Astrocyte (in vitro differentiated cells and primary cell): ENCODE data around the gene FGF22. TPM values are rescaled to one million over a fixed set of nuclear protein-coding genes. Genes with fewer than 3 reads are reported as not detected.

ENCODE experiments used
- DNase-seq: peaks from one replicate; pipeline ENCODE4 v3.0.0-alpha.2; 2010; ENCODE audit warnings: low read depth
- FAIRE-seq: peaks from 2 replicates; lab custom pipeline; 2011; peaks lifted over from hg19 to GRCh38; lab: Jason Lieb, UNC
- H2AFZ ChIP-seq: 2 replicates; pipeline ENCODE4 v1.6.0; 2012; ENCODE audit warnings: low read depth, low read length, inconsistent platforms
- H3K27ac ChIP-seq: 2 replicates; pipeline ENCODE4 v1.5.1; 2011; ENCODE audit warnings: low read depth, low read length, inconsistent platforms
- H3K27me3 ChIP-seq: 2 replicates; pipeline ENCODE4 v1.6.0; 2011; ENCODE audit warnings: low read length, inconsistent platforms; ENCODE audit not compliant: insufficient read depth
- H3K36me3 ChIP-seq: 2 replicates; pipeline ENCODE4 v1.5.1; 2011; ENCODE audit warnings: low read length, inconsistent platforms; ENCODE audit not compliant: insufficient read depth
- H3K4me1 ChIP-seq: 2 replicates; pipeline ENCODE4 v1.5.1; 2011; ENCODE audit warnings: low read length, inconsistent platforms; ENCODE audit not compliant: insufficient read depth
- H3K4me2 ChIP-seq: 2 replicates; pipeline ENCODE4 v1.6.0; 2012; ENCODE audit warnings: low read length, inconsistent platforms
- H3K4me3 ChIP-seq: 2 replicates; pipeline ENCODE4 v1.5.1; 2011; ENCODE audit warnings: low read depth, mild to moderate bottlenecking, low read length, inconsistent platforms; ENCODE audit not compliant: insufficient read depth
- H3K79me2 ChIP-seq: 2 replicates; pipeline ENCODE4 v1.6.0; 2012; ENCODE audit warnings: mild to moderate bottlenecking, low read length, inconsistent platforms; ENCODE audit not compliant: insufficient read depth
- H3K9ac ChIP-seq: 2 replicates; pipeline ENCODE4 v1.6.0; 2012; ENCODE audit warnings: mild to moderate bottlenecking, low read length, inconsistent platforms
- H3K9me3 ChIP-seq: 2 replicates; pipeline ENCODE4 v1.5.1; 2012; ENCODE audit warnings: low read depth, mild to moderate bottlenecking, low read length, inconsistent platforms; ENCODE audit not compliant: insufficient read depth
- H4K20me1 ChIP-seq: 2 replicates; pipeline ENCODE4 v1.6.0; 2012; ENCODE audit warnings: low read length, inconsistent platforms; ENCODE audit not compliant: insufficient read depth
- H3K27ac Mint-ChIP-seq: one replicate; pipeline ENCODE4 v1.8.0; 2021; ENCODE audit warnings: mild to moderate bottlenecking, mixed read lengths; ENCODE audit not compliant: unreplicated experiment
- H3K27me3 Mint-ChIP-seq: one replicate; pipeline ENCODE4 v1.8.0; 2021; ENCODE audit warnings: low read depth, mixed read lengths; ENCODE audit not compliant: unreplicated experiment
- H3K36me3 Mint-ChIP-seq: one replicate; pipeline ENCODE4 v1.8.0; 2021; ENCODE audit warnings: low read depth, mixed read lengths; ENCODE audit not compliant: unreplicated experiment
- H3K4me1 Mint-ChIP-seq: one replicate; pipeline ENCODE4 v1.8.0; 2021; ENCODE audit warnings: low read depth, mixed read lengths; ENCODE audit not compliant: unreplicated experiment
- H3K4me3 Mint-ChIP-seq: one replicate; pipeline ENCODE4 v1.8.0; 2021; ENCODE audit warnings: mild to moderate bottlenecking, moderate library complexity, mixed read lengths; ENCODE audit not compliant: unreplicated experiment
- H3K9me3 Mint-ChIP-seq: one replicate; pipeline ENCODE4 v1.8.0; 2021; ENCODE audit warnings: mild to moderate bottlenecking, mixed read lengths; ENCODE audit not compliant: unreplicated experiment
- EZH2 ChIP-seq: IDR thresholded peaks from 2 replicates; pipeline ENCODE4 v1.6.1; 2012; ENCODE audit warnings: mild to moderate bottlenecking, low read length, inconsistent platforms; ENCODE audit not compliant: insufficient read depth
- total RNA-seq: library from RNA; stranded (reverse); gene quantifications from 2 replicates; pipeline ENCODE4 v1.2.1, GENCODE V29; 2021
- TF ChIP-seq, protein P1 (sequence below): IDR thresholded peaks from 2 replicates; pipeline ENCODE4 v1.5.1; 2011; ENCODE audit warnings: low read depth, mild to moderate bottlenecking, inconsistent platforms, low read length, moderate library complexity; ENCODE audit not compliant: insufficient read depth

The FGF22 gene
- total RNA-seq, 1 donor from 2014 or later = 0.25 TPM

DNA sequence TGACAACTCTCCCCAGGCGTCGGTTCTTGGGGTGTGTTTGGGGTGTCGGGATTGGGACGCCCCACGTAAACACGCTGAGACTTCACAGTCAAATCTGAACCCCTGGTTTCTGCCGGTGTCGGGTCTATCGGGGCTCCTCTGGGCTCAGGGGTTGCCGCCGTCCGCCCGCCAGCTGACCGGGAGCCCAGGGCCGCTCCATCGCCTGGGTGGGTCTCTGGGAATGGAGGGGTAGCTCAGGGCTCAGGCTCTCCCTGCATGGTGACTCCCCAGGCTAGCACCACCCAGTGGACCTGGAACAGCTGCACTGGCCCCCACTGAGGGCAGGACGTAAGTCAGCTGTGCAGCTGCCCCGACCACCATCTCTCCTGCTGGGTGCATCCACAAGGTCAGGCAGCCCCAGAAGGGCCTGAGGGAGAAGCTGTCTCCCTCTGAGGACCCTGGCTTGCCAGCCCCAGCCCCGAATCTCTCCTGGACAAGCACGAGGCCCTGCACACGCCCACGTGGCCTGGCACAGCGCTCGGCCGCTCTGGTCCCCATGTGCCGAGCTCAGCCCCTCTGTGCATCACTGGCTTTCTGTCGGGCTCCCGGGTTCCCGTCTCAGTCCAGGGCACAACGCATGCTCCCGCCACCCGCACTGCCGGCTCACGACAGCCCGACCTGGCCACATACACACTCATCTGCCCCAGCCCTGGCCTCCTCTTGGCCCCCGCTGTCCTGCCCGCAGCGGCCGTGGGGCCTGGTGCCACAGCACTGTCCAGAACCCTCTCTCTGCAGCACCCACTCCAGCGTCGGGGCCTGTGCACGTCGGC is 17.3 kb downstream of the FGF22 start:
- Histone ChIP-seq H3K9ac (no peak overlapping the region), H3K27ac (no peak overlapping the region), H3K27me3 (no peaks in the 10 kb centered on the region), H3K4me3 (no peak overlapping the region), H3K9me3 (no peaks in the 10 kb centered on the region), H3K79me2 (peaks cover 98% of the 10 kb centered on the region), H3K4me2 (no peak overlapping the region), H3K36me3 (peaks cover 4% of the 10 kb centered on the region), H3K4me1 (peaks cover 20% of the 10 kb centered on the region), H2AFZ (no peak overlapping the region), H4K20me1 (peaks cover 96% of the 10 kb centered on the region)
- H3K9me3 Mint-ChIP-seq = no peaks in the 10 kb centered on the region
- TF ChIP-seq, protein P1, sequence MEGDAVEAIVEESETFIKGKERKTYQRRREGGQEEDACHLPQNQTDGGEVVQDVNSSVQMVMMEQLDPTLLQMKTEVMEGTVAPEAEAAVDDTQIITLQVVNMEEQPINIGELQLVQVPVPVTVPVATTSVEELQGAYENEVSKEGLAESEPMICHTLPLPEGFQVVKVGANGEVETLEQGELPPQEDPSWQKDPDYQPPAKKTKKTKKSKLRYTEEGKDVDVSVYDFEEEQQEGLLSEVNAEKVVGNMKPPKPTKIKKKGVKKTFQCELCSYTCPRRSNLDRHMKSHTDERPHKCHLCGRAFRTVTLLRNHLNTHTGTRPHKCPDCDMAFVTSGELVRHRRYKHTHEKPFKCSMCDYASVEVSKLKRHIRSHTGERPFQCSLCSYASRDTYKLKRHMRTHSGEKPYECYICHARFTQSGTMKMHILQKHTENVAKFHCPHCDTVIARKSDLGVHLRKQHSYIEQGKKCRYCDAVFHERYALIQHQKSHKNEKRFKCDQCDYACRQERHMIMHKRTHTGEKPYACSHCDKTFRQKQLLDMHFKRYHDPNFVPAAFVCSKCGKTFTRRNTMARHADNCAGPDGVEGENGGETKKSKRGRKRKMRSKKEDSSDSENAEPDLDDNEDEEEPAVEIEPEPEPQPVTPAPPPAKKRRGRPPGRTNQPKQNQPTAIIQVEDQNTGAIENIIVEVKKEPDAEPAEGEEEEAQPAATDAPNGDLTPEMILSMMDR = no peak
- TF ChIP-seq EZH2 = no peak
- peaks cover 10% of the 10 kb centered on the region for H3K4me1 Mint-ChIP-seq
- DNase-seq (no peak), FAIRE-seq (no peak)
- no peaks in the 10 kb centered on the region for H3K36me3 Mint-ChIP-seq
- H3K27ac Mint-ChIP-seq = no peak overlapping the region
- peak overlapping the region; percentile 50 for H3K4me3 Mint-ChIP-seq
- H3K27me3 Mint-ChIP-seq = no peaks in the 10 kb centered on the region

DNA sequence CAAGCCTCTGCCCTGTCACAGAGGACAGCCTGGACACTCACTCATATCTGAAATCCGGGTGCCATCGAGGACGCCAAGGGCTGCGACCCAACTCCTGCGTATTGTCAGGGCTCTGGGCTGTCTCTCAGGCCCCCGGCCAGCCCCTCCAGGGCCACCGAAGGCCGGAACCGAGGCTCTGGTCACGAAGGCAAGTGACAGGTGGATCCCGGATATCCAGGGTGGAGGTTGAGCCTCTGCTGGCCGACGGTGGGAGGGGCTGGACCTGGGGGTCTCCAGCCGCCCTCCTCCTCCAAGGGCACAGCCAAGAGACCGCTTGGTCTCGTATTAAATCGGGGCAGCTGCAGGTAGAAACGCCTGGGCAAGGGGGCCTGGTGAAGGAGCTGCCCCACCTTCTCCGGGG is 17.9 kb downstream of the FGF22 start:
- no peak overlapping the region for H3K4me3 ChIP-seq
- peaks cover 4% of the 10 kb centered on the region for H3K36me3 ChIP-seq
- Mint-ChIP-seq H3K4me3 (no peak overlapping the region), H3K27me3 (no peaks in the 10 kb centered on the region), H3K36me3 (no peaks in the 10 kb centered on the region), H3K4me1 (peaks cover 10% of the 10 kb centered on the region), H3K27ac (no peak overlapping the region), H3K9me3 (no peaks in the 10 kb centered on the region)
- no peaks in the 10 kb centered on the region for H3K27me3 ChIP-seq
- no peak overlapping the region for H3K9ac ChIP-seq
- TF ChIP-seq EZH2 = no peak
- TF ChIP-seq, protein P1 = no peak
- FAIRE-seq (no peak), DNase-seq (no peak)
- no peak overlapping the region for H2AFZ ChIP-seq
- no peak overlapping the region for H3K4me2 ChIP-seq
- H4K20me1 ChIP-seq = peaks cover 91% of the 10 kb centered on the region
- H3K9me3 ChIP-seq = no peaks in the 10 kb centered on the region
- H3K27ac ChIP-seq = no peak overlapping the region
- H3K79me2 ChIP-seq = peaks cover 98% of the 10 kb centered on the region
- H3K4me1 ChIP-seq = peaks cover 24% of the 10 kb centered on the region
